ENCODE results near the gene ARL6IP4.
A peak's percentile ranks its signal among the peaks of the same experiment; 100 is the strongest.

ARL6IP4 gene

GRCh38 chr12:123006977-123007376, 26.5 kb downstream of the ARL6IP4 start:
- Histone ChIP-seq H3K4me1 (ENCODE audit: control insufficient read depth, insufficient read depth, low read length) (no peaks in the 10 kb centered on the region), H3K4me3 (ENCODE audit: low read depth, low read length) (no peak overlapping the region), H3K27ac (ENCODE audit: extremely low read depth, low read depth, low read length) (no peak overlapping the region), H3K9me3 (ENCODE audit: control insufficient read depth, insufficient read depth, low read depth, low read length) (no peaks in the 10 kb centered on the region), H3K36me3 (ENCODE audit: control insufficient read depth in 2 of 2, insufficient read depth in 1 of 2, low read length in 2 of 2) (no peaks in the 10 kb centered on the region)
- ChIA-PET POLR2A (no interaction called here), CTCF (no interaction called here)
- no peak for TF ChIP-seq ZNF629 (tag by site-specific recombination; IDR thresholded peaks at IDR 0.05)
- TF ChIP-seq GLI2 (tag by site-specific recombination; IDR thresholded peaks at IDR 0.05; ENCODE audit: borderline replicate concordance, low read depth): no peak
- TF ChIP-seq ZNF677 (tag by site-specific recombination; IDR thresholded peaks at IDR 0.05): no peak
- TF ChIP-seq ZFP69B (tag by site-specific recombination; IDR thresholded peaks at IDR 0.05): no peak

GRCh38 chr12:123010110-123010509, 29.6 kb downstream of the ARL6IP4 start:
- peak; percentile 91 for TF ChIP-seq ZNF121 (tag by site-specific recombination; IDR thresholded peaks at IDR 0.05)
- no peak for TF ChIP-seq SALL2 (tag by site-specific recombination; IDR thresholded peaks at IDR 0.05; ENCODE audit: borderline replicate concordance)
- ChIA-PET CTCF (no interaction called here), POLR2A (no interaction called here)
- H3K36me3 ChIP-seq (ENCODE audit: control insufficient read depth in 2 of 2, insufficient read depth in 1 of 2, low read length in 2 of 2): no peaks in the 10 kb centered on the region
- no peak overlapping the region for H3K4me3 ChIP-seq (ENCODE audit: low read depth, low read length)
- no peaks in the 10 kb centered on the region for H3K9me3 ChIP-seq (ENCODE audit: control insufficient read depth, insufficient read depth, low read depth, low read length)
- no peak overlapping the region for H3K27ac ChIP-seq (ENCODE audit: extremely low read depth, low read depth, low read length)
- H3K4me1 ChIP-seq (ENCODE audit: control insufficient read depth, insufficient read depth, low read length): no peaks in the 10 kb centered on the region

GRCh38 chr12:123010681-123011080, 30.2 kb downstream of the ARL6IP4 start:
- CTCF ChIA-PET: no interaction called here

GRCh38 chr12:123011701-123012100, 31.2 kb downstream of the ARL6IP4 start:
- ChIA-PET POLR2A (no interaction called here), CTCF (no interaction called here)
- Histone ChIP-seq H3K36me3 (ENCODE audit: control insufficient read depth in 2 of 2, insufficient read depth in 1 of 2, low read length in 2 of 2) (no peaks in the 10 kb centered on the region; a peak in 1 of 3 replicates), H3K9me3 (ENCODE audit: control insufficient read depth, insufficient read depth, low read depth, low read length) (no peaks in the 10 kb centered on the region), H3K4me3 (ENCODE audit: low read depth, low read length) (no peak overlapping the region), H3K4me1 (ENCODE audit: control insufficient read depth, insufficient read depth, low read length) (no peaks in the 10 kb centered on the region), H3K27ac (ENCODE audit: extremely low read depth, low read depth, low read length) (no peak overlapping the region)
- no peak for TF ChIP-seq ZBTB44 (tag by site-specific recombination; IDR thresholded peaks at IDR 0.05)
- TF ChIP-seq HOXD13 (CRISPR knock-in tag; IDR thresholded peaks at IDR 0.05; ENCODE audit: borderline replicate concordance): no peak
- TF ChIP-seq ZNF280C (tag by site-specific recombination; IDR thresholded peaks at IDR 0.05): no peak
- no peak for TF ChIP-seq ZNF16 (tag by site-specific recombination; IDR thresholded peaks at IDR 0.05; ENCODE audit: low read depth)
- TF ChIP-seq ATF2 (tag by site-specific recombination; IDR thresholded peaks at IDR 0.05; ENCODE audit: low read depth): no peak

More at GRCh38 chr12:123010681-123011080, 30.2 kb downstream of the ARL6IP4 start:
- no peak overlapping the region for H3K4me3 ChIP-seq (ENCODE audit: low read depth, low read length)
- no peak for TF ChIP-seq ZNF426 (tag by site-specific recombination; IDR thresholded peaks at IDR 0.05)
- no peak for TF ChIP-seq ZBTB26 (tag by site-specific recombination; optimal IDR thresholded peaks at IDR 0.05)
- no peak for TF ChIP-seq ZNF398 (tag by site-specific recombination; IDR thresholded peaks at IDR 0.05)
- TF ChIP-seq KLF7 (tag by site-specific recombination; IDR thresholded peaks at IDR 0.05; ENCODE audit: borderline replicate concordance): no peak
- TF ChIP-seq ZSCAN16 (tag by site-specific recombination; IDR thresholded peaks at IDR 0.05): no peak
- TF ChIP-seq ZNF433 (tag by site-specific recombination; IDR thresholded peaks at IDR 0.05; ENCODE audit: low read depth): no peak
- TF ChIP-seq ZNF473 (tag by site-specific recombination; IDR thresholded peaks at IDR 0.05): no peak
- no peak for TF ChIP-seq SP2 (tag by site-specific recombination; IDR thresholded peaks at IDR 0.05)
- POLR2A ChIA-PET: no interaction called here
- H3K27ac ChIP-seq (ENCODE audit: extremely low read depth, low read depth, low read length): no peak overlapping the region
- H3K36me3 ChIP-seq (ENCODE audit: control insufficient read depth in 2 of 2, insufficient read depth in 1 of 2, low read length in 2 of 2): no peaks in the 10 kb centered on the region
- no peaks in the 10 kb centered on the region for H3K4me1 ChIP-seq (ENCODE audit: control insufficient read depth, insufficient read depth, low read length)
- H3K9me3 ChIP-seq (ENCODE audit: control insufficient read depth, insufficient read depth, low read depth, low read length): no peaks in the 10 kb centered on the region
